HG03280 (cell line): ENCODE data around the gene RBM38.
A peak's percentile ranks its signal among the peaks of the same experiment; 100 is the strongest.
"Not testable (repeated sequence)": the region's sequence is repeated elsewhere in the genome, so short reads cannot be mapped to it uniquely, and the experiment has no call there.

Experiments
- ATAC-seq: cut with Tn5 transposase; IDR thresholded peaks from one replicate; pipeline ENCODE4 v1.9.1; 2021; ENCODE audit warnings: mild to moderate bottlenecking, moderate library complexity; ENCODE audit not compliant: unreplicated experiment

RBM38 gene

DNA sequence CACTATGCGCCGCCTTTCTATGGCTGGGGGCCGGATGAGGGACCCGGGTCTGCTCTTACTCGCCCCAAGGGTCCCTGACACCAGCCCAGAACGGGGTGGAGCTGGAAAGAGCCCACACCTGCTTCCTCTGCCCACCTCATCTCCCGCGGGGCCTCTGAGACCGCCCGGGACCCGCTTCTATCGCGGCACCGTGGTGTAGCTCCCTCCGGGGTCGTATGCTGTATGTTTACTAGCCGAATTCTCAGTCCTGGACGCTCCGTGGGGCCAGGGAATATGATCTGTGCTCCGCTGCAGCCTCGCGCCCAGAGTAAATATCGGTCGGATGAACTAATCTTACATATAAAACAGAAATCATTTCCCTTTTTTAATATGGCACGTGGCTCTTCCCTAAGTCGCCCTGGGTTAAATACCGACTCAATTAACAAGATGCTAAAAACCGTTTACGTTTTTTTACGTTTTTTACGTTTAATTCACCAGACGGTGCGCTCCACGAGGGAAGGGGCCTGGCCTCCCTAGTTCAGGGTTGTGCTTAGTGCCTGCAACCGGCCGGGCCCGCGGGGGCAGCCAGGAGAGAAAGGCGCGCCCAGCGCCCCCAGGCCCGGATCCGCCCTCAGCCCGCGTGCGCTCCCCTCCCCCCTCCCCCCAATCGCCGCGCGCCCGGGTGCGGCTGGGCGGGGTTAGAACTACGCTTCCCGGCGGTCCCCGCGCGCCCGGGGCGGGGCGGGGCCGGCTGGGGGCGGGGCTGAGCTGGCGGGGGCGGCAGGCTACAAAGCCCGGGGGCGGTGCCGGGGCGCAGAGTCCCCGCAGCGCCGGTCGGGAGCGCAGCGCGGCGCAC lies at the start of gene RBM38:
TSS of gene RBM38 (plus strand) at position 793 of the 835 bp plus-strand sequence. CDS start 186 bp downstream, outside the sequence.
- peak; percentile 57 for ATAC-seq

- ATAC-seq, result no peak
Measured at GRCh38 chr20:57341663-57342062, 49.5 kb upstream of the RBM38 start.

- no peak for ATAC-seq
Measured at GRCh38 chr20:57342829-57343228, 48.4 kb upstream of the RBM38 start.

DNA sequence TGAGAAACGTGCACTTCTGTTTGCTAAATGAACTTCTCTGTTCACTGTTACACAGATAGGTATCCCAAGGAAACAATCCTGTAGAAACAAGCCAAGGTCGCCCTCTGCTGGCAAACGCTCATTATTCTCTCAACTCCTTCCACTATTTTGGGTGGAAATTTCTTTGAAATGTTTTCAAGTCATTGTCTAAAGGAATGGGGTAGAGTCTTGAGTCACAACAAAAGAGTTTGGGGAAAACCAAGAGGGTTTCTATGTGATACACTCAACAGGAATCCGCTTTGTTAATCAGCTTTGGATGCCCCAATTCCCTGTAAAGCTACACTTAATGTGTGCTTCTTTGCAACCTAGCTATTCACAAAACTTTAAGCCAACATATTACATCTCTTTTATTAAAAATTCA lies 44.7 kb upstream of the RBM38 start:
- ATAC-seq, result no peak

GRCh38 chr20:57347393-57347792 lies 43.8 kb upstream of the RBM38 start:
- no peak for ATAC-seq

GRCh38 chr20:57348200-57348921 lies 42.8 kb upstream of the RBM38 start:
- not testable (repeated sequence) for ATAC-seq

GRCh38 chr20:57348922-57349574 lies 42.1 kb upstream of the RBM38 start:
- ATAC-seq, result not testable (repeated sequence)

DNA sequence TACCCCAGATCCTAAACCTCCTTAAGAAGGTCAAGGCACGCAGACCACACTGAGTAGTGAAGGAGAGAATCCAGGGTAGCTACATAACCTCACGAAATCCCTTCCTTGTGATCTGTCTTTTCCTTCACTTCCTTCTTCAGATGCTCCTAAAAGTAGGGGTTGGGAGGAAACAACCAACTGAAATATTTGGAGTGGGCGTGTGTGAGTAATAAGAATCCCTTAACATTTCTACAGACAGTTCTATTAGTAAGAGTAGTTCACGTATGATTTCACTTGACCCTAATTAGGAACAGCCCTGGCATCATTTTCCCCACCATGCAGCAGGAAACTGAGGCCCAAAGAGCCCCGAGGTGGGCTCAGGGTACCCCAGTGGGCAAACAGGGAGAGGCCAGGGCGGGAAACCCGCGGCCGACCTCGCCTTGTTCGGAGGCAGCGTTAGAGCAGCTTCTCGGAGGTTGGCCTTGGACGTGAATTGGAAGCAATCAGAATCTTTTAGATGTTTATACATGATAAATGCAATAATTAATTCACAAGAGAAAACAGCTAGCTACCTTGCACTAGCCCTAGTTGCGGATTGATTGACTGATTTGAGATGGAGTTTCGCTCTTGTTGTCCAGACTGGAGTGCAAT lies 41.0 kb upstream of the RBM38 start:
- ATAC-seq, result no peak

DNA sequence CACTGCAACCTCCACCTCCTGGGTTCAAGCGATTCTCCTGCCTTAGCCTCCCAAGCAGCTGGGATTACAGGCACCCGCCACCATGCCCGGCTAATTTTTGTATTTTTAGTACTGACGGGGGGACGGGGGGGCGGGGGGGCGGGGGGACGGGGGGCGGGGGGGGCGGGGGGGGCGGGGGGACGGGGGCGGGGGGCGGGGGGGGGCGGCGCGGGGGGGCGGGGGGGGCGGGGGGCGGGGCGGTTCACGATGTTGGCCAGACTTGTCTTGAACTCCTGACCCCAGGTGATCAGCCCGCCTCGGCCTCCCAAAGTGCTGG lies 40.5 kb upstream of the RBM38 start:
- ATAC-seq, result not testable (repeated sequence)

- peak; percentile 74 for ATAC-seq
Measured at GRCh38 chr20:57351042-57351783, 40.0 kb upstream of the RBM38 start, which contains the start of gene RAE1. RAE1 (plus strand) TSS chr20:57351255; CDS start chr20:57354039, 2,784 bp downstream.

DNA sequence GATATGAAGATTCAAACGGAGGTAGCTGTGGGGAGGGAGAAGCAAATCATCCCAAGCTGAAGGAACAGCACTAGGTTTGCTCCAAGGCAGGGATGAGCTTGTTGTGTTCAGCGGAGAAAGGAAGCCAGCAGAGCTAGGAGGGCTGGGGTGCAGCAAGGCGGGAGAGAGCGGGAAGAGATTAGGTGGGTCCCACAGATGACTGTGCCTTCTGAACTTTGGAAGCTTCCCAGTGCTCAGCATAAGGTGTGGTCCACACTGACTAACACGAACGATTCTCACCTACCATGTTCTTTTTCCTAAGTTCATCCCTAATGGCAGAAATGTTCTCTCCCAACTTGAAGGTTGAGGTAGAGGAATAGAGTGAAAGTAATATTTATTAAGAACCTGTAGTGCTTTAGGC lies 38.9 kb upstream of the RBM38 start:
- ATAC-seq, result no peak

GRCh38 chr20:57353351-57353750 lies 37.8 kb upstream of the RBM38 start:
- no peak for ATAC-seq

DNA sequence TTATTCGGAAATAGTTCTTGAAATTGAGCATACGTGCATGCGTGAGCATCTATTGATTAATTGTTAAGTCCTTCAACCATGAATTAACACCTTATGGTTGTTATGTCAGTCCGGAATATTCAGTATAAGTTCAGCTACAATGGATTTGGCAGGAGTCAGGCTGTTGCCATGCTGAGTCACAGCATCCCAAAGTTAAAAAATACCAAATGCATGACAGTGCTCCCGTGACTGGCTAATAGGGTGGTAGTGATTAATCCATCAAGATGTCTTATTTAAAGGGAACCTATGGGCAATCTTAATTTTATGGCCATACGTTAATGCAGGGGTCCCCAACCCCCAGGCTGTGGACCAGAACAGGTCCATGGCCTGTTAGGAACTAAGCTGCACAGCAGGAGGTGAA lies 29.7 kb upstream of the RBM38 start:
- no peak for ATAC-seq

- no peak for ATAC-seq
Measured at GRCh38 chr20:57364451-57364850, 26.7 kb upstream of the RBM38 start.

GRCh38 chr20:57369596-57369995 lies 21.6 kb upstream of the RBM38 start:
- ATAC-seq, result no peak

DNA sequence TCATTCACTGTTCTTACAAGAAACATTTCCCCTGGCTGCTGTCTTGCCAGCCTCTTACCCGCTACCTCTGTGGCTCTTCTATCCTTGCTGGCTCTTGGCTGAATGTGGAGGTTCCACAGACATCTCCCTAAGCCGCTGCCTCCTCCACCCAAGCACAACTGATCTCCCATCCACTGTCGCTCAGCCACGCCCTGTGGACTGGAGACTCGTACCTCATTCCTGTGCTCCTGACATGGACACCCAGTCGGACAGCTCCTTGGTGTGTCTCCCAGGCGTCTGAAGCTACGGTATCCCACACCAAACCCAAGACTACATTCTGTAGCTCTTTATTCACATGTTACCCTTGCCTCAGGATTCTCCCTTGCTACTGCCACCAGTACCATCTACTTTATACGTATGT lies 20.9 kb upstream of the RBM38 start:
- no peak for ATAC-seq

DNA sequence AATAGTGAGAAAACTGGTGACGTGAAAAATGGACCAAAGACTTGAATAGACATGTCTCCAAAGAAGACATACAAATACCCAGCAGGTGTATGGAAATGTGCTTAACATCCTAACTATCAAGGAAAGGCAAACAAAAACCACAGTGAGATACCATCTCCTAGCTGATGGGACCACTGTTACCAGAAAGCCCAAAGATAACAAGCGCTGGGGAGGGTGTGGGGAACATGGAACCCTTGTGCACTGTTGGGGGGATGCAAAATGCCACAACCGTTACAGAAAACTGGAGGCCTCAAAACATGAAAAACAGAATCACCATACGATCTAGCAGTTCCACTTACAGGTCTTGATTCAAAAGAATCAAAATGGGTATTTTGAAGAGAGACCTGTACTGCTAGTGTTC lies 19.8 kb upstream of the RBM38 start:
- ATAC-seq, result no peak

- ATAC-seq, result no peak
Measured at GRCh38 chr20:57372157-57372556, 19.0 kb upstream of the RBM38 start.

DNA sequence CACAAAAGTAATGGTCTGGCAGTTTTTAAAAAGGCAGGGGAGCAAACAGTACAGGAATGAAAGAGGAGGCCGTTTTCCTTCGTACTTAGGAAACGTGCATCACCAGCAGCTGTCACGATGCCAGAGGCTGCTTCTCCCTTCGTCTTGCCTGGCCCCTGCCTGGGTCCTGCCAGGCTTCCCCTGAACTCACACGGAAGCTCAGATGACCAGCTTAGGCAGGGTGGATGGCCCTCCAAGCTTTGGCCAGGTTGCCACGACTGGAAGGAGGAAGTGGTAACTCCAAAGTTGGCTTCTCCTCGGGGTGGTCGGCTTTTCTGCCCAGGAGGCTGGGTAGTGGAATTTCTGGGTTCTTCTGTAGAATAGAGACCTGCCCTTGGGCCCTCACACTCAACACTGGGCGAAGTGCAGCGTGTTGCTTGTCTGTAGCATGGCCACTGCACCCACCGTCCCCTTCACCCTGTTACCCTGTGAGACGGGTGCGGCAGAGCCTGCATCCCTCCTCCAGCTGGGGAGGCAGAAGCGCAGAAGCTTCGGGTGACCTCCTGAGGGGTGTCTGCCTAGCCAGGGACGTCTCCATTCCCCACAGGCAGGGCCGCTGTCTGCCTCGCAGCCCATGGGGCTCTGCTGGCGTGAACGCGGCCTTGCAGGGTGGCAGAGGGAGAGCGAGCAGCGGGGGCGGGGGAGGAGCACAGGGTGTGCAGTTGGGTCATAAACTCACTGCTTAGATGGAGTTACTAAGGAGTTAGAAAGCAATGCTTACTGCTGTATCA lies 18.4 kb upstream of the RBM38 start:
- no peak for ATAC-seq
